ENCODE measurements around the gene TUBA1C.
"Not testable (repeated sequence)": the region's sequence is repeated elsewhere in the genome, so short reads cannot be mapped to it uniquely, and the experiment has no call there.

Gene TUBA1C

GRCh38 chr12:49283541-49284429, 18.9 kb downstream of the TUBA1C start:
- no peak for DNase-seq

- no peak for DNase-seq
Observed at GRCh38 chr12:49284672-49285071, 19.8 kb downstream of the TUBA1C start.

GRCh38 chr12:49287876-49288275, 23.0 kb downstream of the TUBA1C start:
- no peak for DNase-seq

GRCh38 chr12:49288412-49288853, 23.6 kb downstream of the TUBA1C start:
- DNase-seq = peak; percentile 58

- no peak for DNase-seq
Observed at GRCh38 chr12:49288922-49289555, 24.2 kb downstream of the TUBA1C start.

GRCh38 chr12:49292729-49293055, 27.8 kb downstream of the TUBA1C start:
- DNase-seq = peak; percentile 33

- peak; percentile 64 for DNase-seq
Observed at GRCh38 chr12:49293056-49293956, 28.4 kb downstream of the TUBA1C start.

- no peak for DNase-seq
Observed at GRCh38 chr12:49294086-49294803, 29.4 kb downstream of the TUBA1C start.

- DNase-seq = no peak
Observed at GRCh38 chr12:49294804-49295081, 29.9 kb downstream of the TUBA1C start.

GRCh38 chr12:49295082-49295936, 30.4 kb downstream of the TUBA1C start, which contains the start of gene PRPH:
TSS of gene PRPH (plus strand) at chr12:49295147. CDS start at chr12:49295201, 54 bp downstream.
- DNase-seq = no peak

- peak; percentile 84 for DNase-seq
Observed at GRCh38 chr12:49296034-49296835, 31.4 kb downstream of the TUBA1C start.

GRCh38 chr12:49296836-49297694, 32.2 kb downstream of the TUBA1C start:
- peak; percentile 91 for DNase-seq

GRCh38 chr12:49297695-49298060, 32.8 kb downstream of the TUBA1C start:
- DNase-seq = no peak

GRCh38 chr12:49298160-49298559, 33.3 kb downstream of the TUBA1C start:
- DNase-seq = no peak

GRCh38 chr12:49301760-49302159, 36.9 kb downstream of the TUBA1C start:
- DNase-seq = no peak

GRCh38 chr12:49304161-49304560, 39.3 kb downstream of the TUBA1C start:
- DNase-seq = no peak

- DNase-seq = no peak
Observed at GRCh38 chr12:49305762-49306510, 41.1 kb downstream of the TUBA1C start.

GRCh38 chr12:49309386-49309785, 44.5 kb downstream of the TUBA1C start:
- DNase-seq = no peak

- DNase-seq = not testable (repeated sequence)
Observed at GRCh38 chr12:49310451-49311000, 45.6 kb downstream of the TUBA1C start.

Data from NCI-H146 (cell line).